Measurements from ENCODE around the gene CCDC192. TPM values are rescaled to one million over a fixed set of nuclear protein-coding genes. Genes with fewer than 3 reads are reported as not detected.

Gene CCDC192
- total RNA-seq, 1 experiment from 2014 or later, result not detected

DNA sequence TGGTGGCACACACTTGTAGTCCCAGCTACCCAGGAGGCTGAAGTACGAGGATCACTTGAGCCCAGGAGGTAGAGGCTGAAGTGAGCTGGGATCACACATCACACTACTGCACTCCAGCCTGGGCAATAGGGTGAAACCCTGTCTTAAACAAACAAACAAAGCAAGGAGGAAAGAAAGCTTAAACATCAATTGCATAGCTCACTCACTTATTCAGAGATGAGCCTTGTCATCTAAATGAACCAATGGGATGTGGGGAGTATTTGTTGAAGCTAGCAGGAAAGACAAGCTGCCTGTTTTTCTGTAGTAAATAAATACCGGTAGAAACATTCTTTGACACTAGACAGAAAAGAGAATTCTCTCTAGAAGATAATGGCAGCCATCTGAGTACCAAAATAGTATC lies 219.4 kb downstream of the CCDC192 start:
- peaks cover 16% of the 10 kb centered on the region for H3K9me3 Mint-ChIP-seq (ENCODE audit: unreplicated experiment)
- peaks cover 21% of the 10 kb centered on the region for H3K4me1 Mint-ChIP-seq (ENCODE audit: insufficient read depth, unreplicated experiment)
- POLR2A ChIA-PET, result interaction anchor here (1.2 kb wide), 1 partner anchor 18 kb away, joined by 3 read pairs; no protein-coding TSS in a partner anchor
- intact Hi-C loops (cut with micrococcal nuclease), result no loop called here
- H3K27me3 Mint-ChIP-seq (ENCODE audit: insufficient read depth, unreplicated experiment), result no peaks in the 10 kb centered on the region
- TF ChIP-seq, protein P1, sequence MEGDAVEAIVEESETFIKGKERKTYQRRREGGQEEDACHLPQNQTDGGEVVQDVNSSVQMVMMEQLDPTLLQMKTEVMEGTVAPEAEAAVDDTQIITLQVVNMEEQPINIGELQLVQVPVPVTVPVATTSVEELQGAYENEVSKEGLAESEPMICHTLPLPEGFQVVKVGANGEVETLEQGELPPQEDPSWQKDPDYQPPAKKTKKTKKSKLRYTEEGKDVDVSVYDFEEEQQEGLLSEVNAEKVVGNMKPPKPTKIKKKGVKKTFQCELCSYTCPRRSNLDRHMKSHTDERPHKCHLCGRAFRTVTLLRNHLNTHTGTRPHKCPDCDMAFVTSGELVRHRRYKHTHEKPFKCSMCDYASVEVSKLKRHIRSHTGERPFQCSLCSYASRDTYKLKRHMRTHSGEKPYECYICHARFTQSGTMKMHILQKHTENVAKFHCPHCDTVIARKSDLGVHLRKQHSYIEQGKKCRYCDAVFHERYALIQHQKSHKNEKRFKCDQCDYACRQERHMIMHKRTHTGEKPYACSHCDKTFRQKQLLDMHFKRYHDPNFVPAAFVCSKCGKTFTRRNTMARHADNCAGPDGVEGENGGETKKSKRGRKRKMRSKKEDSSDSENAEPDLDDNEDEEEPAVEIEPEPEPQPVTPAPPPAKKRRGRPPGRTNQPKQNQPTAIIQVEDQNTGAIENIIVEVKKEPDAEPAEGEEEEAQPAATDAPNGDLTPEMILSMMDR (IDR thresholded peaks at IDR 0.05; ENCODE audit: unreplicated experiment), result no peak
- BruUV-seq (replicated peaks), result no TSS peak
- no peak for DNase-seq (ENCODE audit: unreplicated experiment)
- CTCF ChIA-PET, result interaction anchor here (0.5 to 2.3 kb wide), 4 partner anchors 12 to 166 kb away, joined by 4 to 15 read pairs (median 5); no protein-coding TSS in a partner anchor
- no peak overlapping the region for H3K4me3 Mint-ChIP-seq (ENCODE audit: unreplicated experiment)
- peaks cover 6% of the 10 kb centered on the region for H3K36me3 Mint-ChIP-seq (ENCODE audit: insufficient read depth, unreplicated experiment)
- no peak overlapping the region for H3K27ac Mint-ChIP-seq (ENCODE audit: low read depth, unreplicated experiment)

DNA sequence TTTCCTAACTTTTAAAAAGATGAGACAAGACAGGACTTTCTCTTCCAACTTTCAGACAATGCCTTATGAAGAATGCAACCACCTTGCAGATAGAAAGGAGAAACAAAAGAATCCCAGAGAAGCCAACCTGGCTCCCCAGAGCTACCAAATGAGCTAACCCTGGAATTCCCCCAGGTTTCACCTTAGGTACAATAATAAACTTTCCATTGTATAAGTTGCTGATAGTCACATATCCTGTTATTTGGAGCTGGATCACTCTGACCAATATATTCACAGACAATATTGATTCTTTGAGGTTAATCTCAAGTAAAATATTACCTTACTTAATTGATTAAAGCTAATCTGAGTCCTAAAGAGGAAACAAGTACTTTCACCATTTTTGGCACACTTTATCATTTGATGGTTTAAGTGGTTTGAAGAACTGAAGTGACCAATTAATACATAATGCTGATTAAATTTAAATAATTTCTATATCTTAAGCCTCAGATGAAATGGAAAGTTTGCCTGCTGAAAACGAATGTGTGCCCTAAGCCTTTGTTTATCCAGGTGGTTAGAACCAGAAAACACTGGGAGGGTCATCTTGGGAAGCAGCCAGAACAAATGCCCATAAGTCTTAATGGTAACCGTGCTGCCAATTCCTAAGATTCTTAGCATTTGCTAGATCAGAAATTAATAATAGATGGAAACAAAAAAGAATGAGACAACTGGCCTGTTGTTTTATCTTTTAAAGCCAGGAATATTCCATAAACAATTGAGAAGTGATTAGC lies 220.8 kb downstream of the CCDC192 start:
- H3K4me1 Mint-ChIP-seq (ENCODE audit: insufficient read depth, unreplicated experiment), result peaks cover 21% of the 10 kb centered on the region
- intact Hi-C loops (cut with micrococcal nuclease), result no loop called here
- no peak for DNase-seq (ENCODE audit: unreplicated experiment)
- H3K36me3 Mint-ChIP-seq (ENCODE audit: insufficient read depth, unreplicated experiment), result peaks cover 6% of the 10 kb centered on the region
- no TSS peak for BruUV-seq (replicated peaks)
- no peak overlapping the region for H3K4me3 Mint-ChIP-seq (ENCODE audit: unreplicated experiment)
- no peaks in the 10 kb centered on the region for H3K27me3 Mint-ChIP-seq (ENCODE audit: insufficient read depth, unreplicated experiment)
- peak overlapping the region; percentile 52 for H3K27ac Mint-ChIP-seq (ENCODE audit: low read depth, unreplicated experiment)
- TF ChIP-seq, protein P1 (IDR thresholded peaks at IDR 0.05; ENCODE audit: unreplicated experiment), result no peak
- ChIA-PET POLR2A (interaction anchor here (0.6 to 1.1 kb wide), 3 partner anchors 10 to 694 kb away, joined by 3 read pairs; no protein-coding TSS in a partner anchor), CTCF (no interaction called here)
- H3K9me3 Mint-ChIP-seq (ENCODE audit: unreplicated experiment), result peaks cover 16% of the 10 kb centered on the region

DNA sequence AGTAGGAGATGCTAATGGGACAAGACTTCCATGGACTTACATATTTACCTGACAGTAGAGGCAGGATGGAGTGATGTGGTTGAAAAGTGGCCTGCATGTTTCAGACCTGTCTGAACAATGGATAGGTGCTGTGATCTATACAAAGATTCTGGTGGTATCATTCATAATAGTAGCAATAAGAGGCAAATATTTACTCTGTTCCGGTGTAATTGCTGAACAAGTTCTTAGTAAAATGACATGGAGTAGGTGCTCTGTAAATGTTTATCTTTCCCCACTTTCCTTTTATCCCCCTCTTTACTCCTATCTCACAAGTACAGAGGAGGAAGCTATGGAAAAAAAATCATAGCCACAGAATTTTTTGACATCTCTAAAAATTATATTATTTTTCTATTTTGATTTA lies 221.4 kb downstream of the CCDC192 start:
- Mint-ChIP-seq H3K4me3 (ENCODE audit: unreplicated experiment) (no peak overlapping the region), H3K4me1 (ENCODE audit: insufficient read depth, unreplicated experiment) (peaks cover 21% of the 10 kb centered on the region), H3K27ac (ENCODE audit: low read depth, unreplicated experiment) (peak overlapping the region; percentile 52), H3K9me3 (ENCODE audit: unreplicated experiment) (peaks cover 16% of the 10 kb centered on the region), H3K36me3 (ENCODE audit: insufficient read depth, unreplicated experiment) (peaks cover 6% of the 10 kb centered on the region), H3K27me3 (ENCODE audit: insufficient read depth, unreplicated experiment) (no peaks in the 10 kb centered on the region)
- POLR2A ChIA-PET, result interaction anchor here (0.6 to 1.6 kb wide), 3 partner anchors 14 to 159 kb away, joined by 3 to 5 read pairs (median 4); partner anchors contain the start of gene SLC12A2
- CTCF ChIA-PET, result interaction anchor here (1.1 to 1.9 kb wide), 3 partner anchors 17 to 279 kb away, joined by 3 to 8 read pairs (median 3); no protein-coding TSS in a partner anchor
- DNase-seq (ENCODE audit: unreplicated experiment), result no peak
- no TSS peak for BruUV-seq (replicated peaks)
- TF ChIP-seq, protein P1 (IDR thresholded peaks at IDR 0.05; ENCODE audit: unreplicated experiment), result no peak
- intact Hi-C loops (cut with micrococcal nuclease), result no loop called here

DNA sequence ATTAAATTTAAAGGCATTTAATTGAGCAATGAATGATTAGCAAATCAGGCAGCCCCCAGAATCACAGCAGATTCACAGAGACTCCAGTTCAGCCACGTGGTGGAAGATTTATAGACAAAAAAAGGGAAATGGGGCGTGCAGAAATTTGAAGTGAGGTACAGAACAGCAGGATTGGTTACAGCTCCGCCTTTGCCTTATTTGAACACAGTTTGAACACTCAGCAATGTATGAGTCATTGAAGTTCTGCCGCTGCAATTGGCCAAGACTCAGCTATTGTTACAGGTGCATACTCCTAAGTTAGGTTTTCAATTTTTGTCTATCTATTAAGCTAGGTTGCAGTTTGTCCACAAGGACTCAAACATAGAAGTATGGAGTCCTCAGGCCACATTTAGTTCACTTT lies 222.7 kb downstream of the CCDC192 start:
- H3K36me3 Mint-ChIP-seq (ENCODE audit: insufficient read depth, unreplicated experiment), result peaks cover 6% of the 10 kb centered on the region

More for the DNA sequence above, 222.7 kb downstream of the CCDC192 start:
- peaks cover 21% of the 10 kb centered on the region for H3K4me1 Mint-ChIP-seq (ENCODE audit: insufficient read depth, unreplicated experiment)
- intact Hi-C loops (cut with micrococcal nuclease), result no loop called here
- H3K4me3 Mint-ChIP-seq (ENCODE audit: unreplicated experiment), result no peak overlapping the region
- CTCF ChIA-PET, result interaction anchor here (0.5 to 1.9 kb wide), 5 partner anchors 13 to 277 kb away, joined by 3 to 8 read pairs (median 3); no protein-coding TSS in a partner anchor
- POLR2A ChIA-PET, result interaction anchor here (0.7 to 1.7 kb wide), 5 partner anchors 9 to 160 kb away, joined by 3 to 5 read pairs (median 4); partner anchors contain the start of gene SLC12A2
- TF ChIP-seq, protein P1 (IDR thresholded peaks at IDR 0.05; ENCODE audit: unreplicated experiment), result no peak
- H3K27me3 Mint-ChIP-seq (ENCODE audit: insufficient read depth, unreplicated experiment), result no peaks in the 10 kb centered on the region
- no TSS peak for BruUV-seq (replicated peaks)
- peaks cover 12% of the 10 kb centered on the region for H3K9me3 Mint-ChIP-seq (ENCODE audit: unreplicated experiment)
- peak; percentile 68 for DNase-seq (ENCODE audit: unreplicated experiment)
- H3K27ac Mint-ChIP-seq (ENCODE audit: low read depth, unreplicated experiment), result no peak overlapping the region

Data from MCF 10A (cell line).